Upper lobe of right lung (tissue), 1 donor: ENCODE results near the gene MPRIP. TPM values are rescaled to one million over a fixed set of nuclear protein-coding genes. Genes with fewer than 3 reads are reported as not detected.

Experiments
- ATAC-seq: fragments of 200-7000 bp; cut with Tn5 transposase; one replicate; pipeline ENCODE4 v1.9.1; 2020; ENCODE audit warnings: mild to moderate bottlenecking, moderate library complexity
- DNase-seq: peaks from one replicate; pipeline ENCODE4 v3.0.0-alpha.2; 2020
- H3K27ac ChIP-seq: fragments of 200-600 bp; one replicate; pipeline ENCODE4 v1.8.0; 2022
- H3K27me3 ChIP-seq: fragments of 200-600 bp; one replicate; pipeline ENCODE4 v1.8.0; 2022; ENCODE audit warnings: mild to moderate bottlenecking
- H3K36me3 ChIP-seq: fragments of 200-600 bp; one replicate; pipeline ENCODE4 v1.8.0; 2022
- H3K4me1 ChIP-seq: fragments of 200-600 bp; one replicate; pipeline ENCODE4 v1.8.0; 2022
- H3K4me3 ChIP-seq: fragments of 200-600 bp; one replicate; pipeline ENCODE4 v1.8.0; 2022; ENCODE audit warnings: mild to moderate bottlenecking
- H3K9me3 ChIP-seq: fragments of 200-600 bp; one replicate; pipeline ENCODE4 v1.8.0; 2022
- CTCF ChIP-seq: fragments of 200-600 bp; IDR thresholded peaks from one replicate; pipeline ENCODE4 v1.8.0; 2022; ENCODE audit warnings: antibody characterized with exemption
- intact Hi-C: fragments of 100-400 bp; cut with DNase I; formaldehyde crosslinking; loops from one replicate; pipeline ENCODE4 v1.11.0; 2022
- total RNA-seq: library from RNA; stranded (reverse); fragmentation: NEBNext Ultra II Directional; extraction: Animal tissue kit (Norgen Biotek cat#: 25700); gene quantifications from one replicate; pipeline ENCODE4 v1.2.1, GENCODE V29; 2021
- donor health status: DM: no; HTN: yes; CAD: no; lungs with severe emphysema.

MPRIP gene
- total RNA-seq, 1 donor from 2014 or later = 333 TPM

GRCh38 chr17:17053446-17054379, 11.5 kb downstream of the MPRIP start:
- H3K4me1 ChIP-seq = peaks cover 81% of the 10 kb centered on the region
- intact Hi-C loops = no loop called here
- H3K36me3 ChIP-seq = peaks cover 11% of the 10 kb centered on the region
- H3K9me3 ChIP-seq = no peaks in the 10 kb centered on the region
- ATAC-seq = no peak
- peak; percentile 45 for DNase-seq
- peak overlapping the region; percentile 55 for H3K27ac ChIP-seq
- TF ChIP-seq CTCF = no peak
- no peaks in the 10 kb centered on the region for H3K27me3 ChIP-seq
- H3K4me3 ChIP-seq = no peak overlapping the region

GRCh38 chr17:17054636-17055035, 12.4 kb downstream of the MPRIP start:
- intact Hi-C loops = no loop called here
- Histone ChIP-seq H3K27me3 (no peaks in the 10 kb centered on the region), H3K27ac (no peak overlapping the region), H3K36me3 (peaks cover 11% of the 10 kb centered on the region), H3K9me3 (no peaks in the 10 kb centered on the region), H3K4me1 (peaks cover 73% of the 10 kb centered on the region), H3K4me3 (no peak overlapping the region)
- ATAC-seq = no peak
- TF ChIP-seq CTCF = no peak
- peak; percentile 16 for DNase-seq

DNA sequence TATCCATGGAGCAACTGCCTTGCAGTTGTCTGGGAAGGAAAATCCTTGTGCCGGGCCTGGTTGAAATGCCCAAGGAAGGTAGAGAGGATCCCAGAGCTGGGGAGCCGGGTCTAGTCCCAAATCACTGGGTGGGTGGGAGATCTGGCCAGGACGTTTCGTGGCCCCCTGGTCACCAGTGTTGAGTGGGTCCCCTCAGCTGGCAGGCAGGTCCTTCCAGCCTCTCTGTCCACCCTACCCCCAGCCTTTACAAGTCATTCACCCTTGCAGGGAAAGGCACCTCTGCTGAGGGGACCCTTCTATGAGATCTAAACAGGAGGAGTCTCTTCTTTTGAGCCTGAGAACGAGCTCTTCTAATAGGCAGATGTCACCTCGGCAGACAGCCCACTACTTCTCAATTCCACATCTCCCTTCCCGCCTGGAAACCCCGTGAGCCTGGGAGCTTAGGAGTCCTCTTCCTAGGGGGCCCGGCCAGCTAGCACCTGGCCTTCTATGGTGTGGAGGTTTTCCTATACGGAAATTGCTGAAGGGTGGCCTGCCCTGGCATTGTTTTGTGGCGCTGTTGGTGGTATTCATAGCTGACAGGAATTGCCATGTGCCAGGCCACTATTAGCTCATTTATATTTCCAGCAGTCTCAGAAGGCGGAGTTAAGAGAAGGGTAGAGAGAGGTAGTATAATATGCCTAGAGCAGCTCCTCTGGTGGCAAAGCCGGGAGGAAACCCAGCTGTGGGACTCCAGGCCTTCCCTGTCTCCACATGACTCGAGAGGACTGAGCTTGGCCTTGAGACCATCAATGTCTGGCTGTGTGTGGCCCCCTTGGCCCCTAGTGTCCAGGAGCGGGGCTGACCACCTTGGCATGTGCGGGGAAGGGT, 13.3 kb downstream of the MPRIP start:
- peaks cover 70% of the 10 kb centered on the region for H3K4me1 ChIP-seq
- TF ChIP-seq CTCF = no peak
- intact Hi-C loops = no loop called here
- no peak overlapping the region for H3K4me3 ChIP-seq
- peak overlapping the region; percentile 68 for H3K27ac ChIP-seq
- no peaks in the 10 kb centered on the region for H3K27me3 ChIP-seq
- DNase-seq = peak; percentile 61
- H3K9me3 ChIP-seq = no peaks in the 10 kb centered on the region
- H3K36me3 ChIP-seq = peaks cover 11% of the 10 kb centered on the region
- ATAC-seq = peak; percentile 37

- DNase-seq (peak; percentile 66), ATAC-seq (peak; percentile 64)
- H3K27me3 ChIP-seq = no peaks in the 10 kb centered on the region
- H3K9me3 ChIP-seq = no peaks in the 10 kb centered on the region
- H3K4me3 ChIP-seq = no peak overlapping the region
- no peak for TF ChIP-seq CTCF
- peaks cover 64% of the 10 kb centered on the region for H3K4me1 ChIP-seq
- H3K27ac ChIP-seq = peak overlapping the region; percentile 68
- H3K36me3 ChIP-seq = peaks cover 11% of the 10 kb centered on the region
- intact Hi-C loops = no loop called here
Observed at GRCh38 chr17:17056156-17056539, 13.9 kb downstream of the MPRIP start.

DNA sequence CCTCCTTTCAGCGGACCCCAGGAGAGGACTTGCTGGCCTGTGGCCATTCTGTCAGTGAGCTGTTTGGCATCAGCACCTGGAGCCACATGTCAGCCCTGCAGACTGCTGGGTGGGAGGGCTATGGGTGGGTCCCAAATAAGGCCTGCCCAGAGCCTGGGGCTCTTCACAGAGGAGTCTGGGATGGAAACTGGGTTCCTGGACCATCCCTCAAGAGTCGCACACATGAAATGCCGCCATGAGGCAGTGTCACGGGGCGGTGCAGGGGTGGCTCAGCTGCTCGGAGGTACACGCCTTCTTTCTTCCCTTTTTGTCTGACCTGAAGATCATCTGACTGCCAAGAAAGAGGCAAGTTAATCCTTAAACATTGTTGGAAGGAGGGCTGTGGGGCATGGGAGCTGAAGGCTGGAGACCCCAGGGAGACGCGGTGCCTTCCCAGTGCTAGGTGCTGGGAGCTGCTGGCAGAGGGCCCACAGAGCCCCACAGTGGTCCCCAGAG, 14.8 kb downstream of the MPRIP start:
- H3K4me3 ChIP-seq = no peak overlapping the region
- peaks cover 60% of the 10 kb centered on the region for H3K4me1 ChIP-seq
- no peak for TF ChIP-seq CTCF
- H3K27me3 ChIP-seq = no peaks in the 10 kb centered on the region
- ATAC-seq (no peak), DNase-seq (peak; percentile 56)
- H3K27ac ChIP-seq = no peak overlapping the region
- intact Hi-C loops = no loop called here
- H3K9me3 ChIP-seq = no peaks in the 10 kb centered on the region
- H3K36me3 ChIP-seq = peaks cover 11% of the 10 kb centered on the region
